H7 (cell line): ENCODE data around the gene HMCN2. TPM values are rescaled to one million over a fixed set of nuclear protein-coding genes. Genes with fewer than 3 reads are reported as not detected.
A peak's percentile ranks its signal among the peaks of the same experiment; 100 is the strongest.
"Not testable (repeated sequence)": the region's sequence is repeated elsewhere in the genome, so short reads cannot be mapped to it uniquely, and the experiment has no call there.

ENCODE experiments used
- DNase-seq: peaks from one replicate; pipeline ENCODE4 v3.0.0; 2012
- H3K27me3 ChIP-seq: 2 replicates; pipeline ENCODE4 v1.6.0; 2011; ENCODE audit warnings: mild to moderate bottlenecking, low read length; ENCODE audit not compliant: control insufficient read depth, insufficient read depth
- H3K36me3 ChIP-seq: replicated peaks from 2 replicates; pipeline ENCODE4 v1.5.1; 2011; ENCODE audit warnings: low read length; ENCODE audit not compliant: control insufficient read depth, insufficient read depth
- H3K4me3 ChIP-seq: 2 replicates; pipeline ENCODE4 v1.5.1; 2011; ENCODE audit warnings: low read depth, mild to moderate bottlenecking, control low read depth, low read length, moderate library complexity; ENCODE audit not compliant: insufficient read depth
- total RNA-seq: library from RNA; depleted of rRNA; stranded (reverse); fragments of >200 nt; shearing (Covaris generic); gene quantifications from 2 replicates; pipeline ENCODE4 v1.2.3, GENCODE V29; 2014

Gene HMCN2
- total RNA-seq, 1 experiment from 2014 or later = 2.3 TPM

DNA sequence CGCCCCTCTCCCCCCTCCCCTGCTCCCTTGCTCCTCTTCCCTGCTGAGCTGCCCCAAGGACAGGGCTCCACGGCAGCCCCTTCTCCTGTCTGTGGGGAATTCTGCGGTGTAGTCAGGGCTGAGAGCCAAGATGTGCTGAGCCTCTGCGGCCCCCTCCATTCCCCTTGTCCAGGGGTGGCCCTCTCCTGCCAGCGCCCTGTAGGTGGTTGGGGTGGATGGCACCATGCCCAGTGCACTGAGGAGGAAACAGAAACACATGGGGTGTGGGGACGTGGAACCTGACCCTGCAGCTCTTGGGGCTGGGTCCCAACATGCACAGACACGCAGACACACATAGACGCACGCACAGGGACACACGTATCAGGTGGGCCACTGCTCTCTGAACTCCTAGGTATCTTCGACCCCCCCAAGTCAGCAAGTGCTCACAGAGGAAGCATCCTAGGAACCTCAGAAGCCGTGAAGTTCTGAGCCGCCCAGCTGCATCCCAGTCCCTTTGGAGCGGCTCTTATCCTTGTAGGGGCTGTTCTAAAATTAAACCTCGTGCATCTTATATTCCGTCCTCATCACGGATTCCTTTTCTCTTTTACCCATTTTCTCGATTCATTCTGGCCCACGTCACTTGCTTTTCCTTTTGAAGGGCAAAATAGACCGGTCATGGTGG lies 64.8 kb downstream of the HMCN2 start:
- Histone ChIP-seq H3K27me3 (no peaks in the 10 kb centered on the region), H3K36me3 (no peaks in the 10 kb centered on the region; the same call in 1 of the 2 replicates), H3K4me3 (no peak overlapping the region)
- no peak for DNase-seq

DNA sequence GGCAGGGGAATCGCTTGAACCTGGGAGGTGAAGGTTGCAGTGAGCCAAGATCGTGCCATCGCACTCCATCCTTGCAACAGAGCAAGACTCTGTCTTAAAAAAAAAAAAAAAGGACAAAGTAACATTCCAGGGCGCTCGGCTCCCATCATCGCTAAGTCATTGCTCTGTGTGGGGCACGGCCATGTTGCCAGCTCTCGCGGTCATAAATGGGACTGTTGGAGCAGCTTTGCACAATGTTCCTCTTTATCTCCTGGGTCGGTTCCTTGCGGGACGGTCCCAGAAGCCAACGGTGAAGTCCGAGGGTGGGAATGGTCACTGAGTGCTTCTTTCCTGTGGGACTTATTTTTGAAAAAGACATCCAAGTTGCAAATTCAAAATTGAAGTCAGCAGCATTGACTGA lies 65.5 kb downstream of the HMCN2 start:
- H3K4me3 ChIP-seq = no peak overlapping the region
- H3K36me3 ChIP-seq = no peaks in the 10 kb centered on the region; the same call in 1 of the 2 replicates
- H3K27me3 ChIP-seq = no peaks in the 10 kb centered on the region
- DNase-seq = no peak

DNA sequence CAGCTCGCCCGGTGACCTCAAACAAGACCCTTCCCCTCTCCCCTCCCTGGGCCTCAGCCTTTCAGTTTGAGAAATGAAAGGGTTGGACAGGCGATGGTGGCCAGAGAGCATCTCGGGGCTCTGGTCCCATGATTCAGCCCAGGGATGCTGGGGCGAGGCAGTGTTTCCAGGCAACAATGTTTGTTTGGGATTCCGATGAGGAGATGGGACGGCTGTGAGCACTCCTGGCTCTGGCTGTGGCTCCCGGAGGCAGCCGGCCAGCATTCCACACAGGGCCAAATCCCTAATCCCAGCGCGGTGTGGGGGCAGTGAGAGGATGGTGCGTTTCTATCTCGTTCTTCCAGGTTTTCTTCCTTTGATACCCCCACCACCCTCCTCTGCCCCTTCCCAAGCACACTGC lies 66.0 kb downstream of the HMCN2 start:
- no peaks in the 10 kb centered on the region for H3K27me3 ChIP-seq
- no peaks in the 10 kb centered on the region for H3K36me3 ChIP-seq
- no peak overlapping the region for H3K4me3 ChIP-seq
- peak; percentile 56 for DNase-seq

DNA sequence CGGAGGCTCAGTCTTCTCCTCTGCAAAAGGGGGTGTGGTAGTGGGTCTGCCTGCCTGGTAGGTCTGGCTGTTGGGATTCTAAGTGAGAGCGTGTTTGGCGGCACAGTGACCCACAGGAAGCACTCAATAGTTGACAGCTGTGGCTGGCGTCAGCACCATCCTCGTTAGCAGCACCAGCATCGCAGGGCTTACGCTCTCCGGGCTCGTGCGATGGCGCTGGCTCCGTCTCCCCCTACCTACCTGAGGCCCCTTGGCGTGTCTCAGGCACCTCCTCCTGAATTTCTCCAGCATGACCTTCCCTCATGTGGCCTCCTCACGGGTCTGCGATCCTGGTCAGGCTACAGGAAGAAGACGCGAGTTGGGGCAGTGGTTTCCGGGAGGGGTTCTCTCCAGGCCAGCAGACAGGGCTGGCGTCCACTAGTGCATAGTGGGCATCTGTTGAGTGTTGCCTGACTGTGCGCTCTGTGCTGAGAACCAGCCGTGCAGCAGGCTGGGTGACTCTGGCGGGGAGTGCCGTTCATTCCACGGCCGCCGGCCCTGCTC lies 66.9 kb downstream of the HMCN2 start:
- Histone ChIP-seq H3K27me3 (no peaks in the 10 kb centered on the region), H3K4me3 (no peak overlapping the region), H3K36me3 (no peaks in the 10 kb centered on the region)
- DNase-seq = peak; percentile 44

DNA sequence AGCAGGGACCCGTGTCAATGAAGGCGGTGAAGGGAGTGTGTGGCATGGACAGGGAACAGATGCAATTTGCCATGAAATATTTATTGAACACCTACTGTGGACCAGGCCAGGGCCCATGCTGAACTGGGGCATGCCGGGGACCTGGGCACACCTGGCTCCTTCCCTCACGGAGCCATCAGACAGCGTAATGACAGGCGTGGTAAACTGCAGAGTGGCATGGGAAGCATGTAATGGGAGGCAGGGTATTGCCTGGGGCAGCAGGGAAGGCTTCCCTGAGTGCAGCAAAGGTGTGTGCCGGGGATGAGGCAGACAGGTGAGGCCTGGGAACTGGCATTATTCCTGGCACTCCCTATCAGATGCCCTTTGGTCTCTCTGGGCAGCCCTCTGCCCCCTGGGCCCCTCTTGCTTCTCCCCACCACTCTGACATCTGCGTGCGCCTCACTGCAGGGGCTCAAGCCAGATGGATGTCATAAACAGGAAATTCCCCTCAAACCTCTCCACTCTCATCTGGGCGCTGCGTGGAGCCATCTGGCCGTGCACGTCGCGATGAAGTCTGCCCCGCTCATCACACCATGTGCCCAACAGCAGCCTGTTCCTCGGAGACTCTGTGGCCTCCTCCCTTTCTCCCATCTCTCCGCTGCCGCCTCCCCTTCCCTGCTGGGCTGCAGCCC lies 67.6 kb downstream of the HMCN2 start:
- peak; percentile 42 for DNase-seq
- Histone ChIP-seq H3K36me3 (no peaks in the 10 kb centered on the region), H3K4me3 (no peak overlapping the region), H3K27me3 (no peaks in the 10 kb centered on the region)

DNA sequence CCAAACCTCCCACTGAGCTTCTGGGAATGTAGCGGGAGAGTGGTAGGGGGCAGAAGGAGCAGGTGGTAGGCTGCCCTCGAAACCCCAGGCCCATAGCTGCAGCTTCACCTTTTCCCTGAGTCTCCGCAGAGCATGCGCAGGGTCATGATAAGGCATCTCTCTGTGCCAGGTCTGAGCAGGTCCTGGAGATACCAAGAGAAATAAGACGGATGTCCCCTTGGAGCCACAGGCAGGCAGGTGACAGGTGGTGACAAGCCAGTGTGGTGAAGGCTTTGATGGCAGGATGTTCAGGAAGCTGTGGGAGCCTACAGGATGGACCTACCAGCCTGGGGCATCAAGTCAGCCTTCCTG lies 68.1 kb downstream of the HMCN2 start:
- H3K36me3 ChIP-seq = no peaks in the 10 kb centered on the region
- H3K4me3 ChIP-seq = no peak overlapping the region
- no peaks in the 10 kb centered on the region for H3K27me3 ChIP-seq
- no peak for DNase-seq

DNA sequence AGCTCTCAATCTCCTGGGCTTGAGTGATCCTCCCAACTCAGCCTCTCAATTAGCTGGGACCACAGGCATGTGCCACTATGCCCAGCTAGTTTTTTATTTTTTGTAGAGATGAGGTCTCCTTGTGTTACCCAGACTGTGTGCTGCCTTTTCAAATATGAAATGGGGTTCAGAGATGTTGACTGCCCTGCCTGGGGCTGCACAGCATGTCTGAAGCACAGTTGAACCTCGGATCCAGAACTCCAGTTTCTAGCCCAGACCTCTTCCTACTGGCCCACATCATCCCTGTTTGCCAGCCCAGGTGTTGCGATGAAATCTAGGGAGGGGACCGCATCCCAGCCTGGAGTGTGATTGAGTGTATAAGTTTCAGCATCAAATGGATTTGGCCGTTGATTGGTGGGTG lies 69.4 kb downstream of the HMCN2 start:
- H3K36me3 ChIP-seq = no peaks in the 10 kb centered on the region
- no peak overlapping the region for H3K4me3 ChIP-seq
- no peak for DNase-seq
- no peaks in the 10 kb centered on the region for H3K27me3 ChIP-seq

- no peaks in the 10 kb centered on the region for H3K36me3 ChIP-seq
- H3K4me3 ChIP-seq = no peak overlapping the region
- H3K27me3 ChIP-seq = no peaks in the 10 kb centered on the region
- no peak for DNase-seq
These were observed 70.6 kb downstream of the HMCN2 start for GRCh38 chr9:130336027-130336610.

GRCh38 chr9:130336885-130337284 lies 71.3 kb downstream of the HMCN2 start:
- Histone ChIP-seq H3K4me3 (no peak overlapping the region), H3K27me3 (no peaks in the 10 kb centered on the region), H3K36me3 (no peaks in the 10 kb centered on the region)
- no peak for DNase-seq

GRCh38 chr9:130337318-130337717 lies 71.8 kb downstream of the HMCN2 start:
- Histone ChIP-seq H3K27me3 (no peaks in the 10 kb centered on the region), H3K4me3 (no peak overlapping the region), H3K36me3 (no peaks in the 10 kb centered on the region)
- no peak for DNase-seq

GRCh38 chr9:130337784-130338380 lies 72.3 kb downstream of the HMCN2 start:
- Histone ChIP-seq H3K27me3 (no peaks in the 10 kb centered on the region), H3K4me3 (no peak overlapping the region), H3K36me3 (no peaks in the 10 kb centered on the region)
- peak; percentile 44 for DNase-seq

- H3K36me3 ChIP-seq, H3K27me3 ChIP-seq, H3K4me3 ChIP-seq, DNase-seq: not testable (repeated sequence)
These were observed 73.3 kb downstream of the HMCN2 start for GRCh38 chr9:130338891-130339290.

GRCh38 chr9:130339306-130339705 lies 73.7 kb downstream of the HMCN2 start:
- Histone ChIP-seq H3K36me3 (no peaks in the 10 kb centered on the region), H3K4me3 (no peak overlapping the region), H3K27me3 (no peaks in the 10 kb centered on the region)
- no peak for DNase-seq

DNA sequence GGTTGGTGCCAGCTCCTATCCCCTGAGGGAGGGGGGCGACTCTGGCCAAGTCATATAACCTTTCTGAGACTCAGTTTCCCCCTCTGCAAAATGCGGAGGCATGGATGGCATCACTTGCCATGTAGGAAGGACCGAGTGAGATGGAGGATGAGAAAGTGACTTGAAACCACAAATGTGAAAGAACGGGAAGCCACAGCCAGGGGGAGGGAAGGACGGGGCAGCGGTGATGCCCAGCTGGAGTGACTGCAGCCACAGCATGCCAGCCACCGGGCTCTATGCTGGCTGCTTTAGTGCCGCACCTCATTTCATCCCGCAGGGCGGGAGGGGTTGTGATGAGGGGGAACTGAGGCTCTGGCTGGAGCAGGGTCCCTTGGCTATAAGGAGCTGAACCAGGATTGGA lies 74.5 kb downstream of the HMCN2 start:
- Histone ChIP-seq H3K4me3 (no peak overlapping the region), H3K36me3 (no peaks in the 10 kb centered on the region), H3K27me3 (no peaks in the 10 kb centered on the region)
- peak; percentile 49 for DNase-seq

DNA sequence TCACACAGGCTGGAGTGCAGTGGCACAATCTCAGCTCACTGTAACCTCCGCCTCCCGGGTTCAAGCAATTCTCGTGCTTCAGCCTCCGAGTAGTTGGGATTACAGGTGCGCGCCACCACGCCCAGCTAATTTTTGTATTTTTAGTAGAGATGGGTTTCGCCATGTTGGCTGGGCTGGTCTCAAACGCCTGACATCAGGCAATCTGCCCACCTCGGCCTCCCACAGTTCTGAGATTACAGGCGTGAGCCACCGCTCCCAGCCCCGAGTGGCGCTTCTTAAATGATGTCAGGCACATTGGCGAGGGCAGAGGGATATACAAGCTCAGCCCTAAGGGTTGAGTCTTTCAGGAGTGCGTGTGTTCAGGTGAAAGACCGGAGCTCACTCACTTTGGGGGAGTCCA lies 75.0 kb downstream of the HMCN2 start:
- DNase-seq, H3K36me3 ChIP-seq, H3K27me3 ChIP-seq, H3K4me3 ChIP-seq: not testable (repeated sequence)
